A172 (cell line): ENCODE measurements around the gene GRAMD1A. TPM values are rescaled to one million over a fixed set of nuclear protein-coding genes. Genes with fewer than 3 reads are reported as not detected.
A peak's percentile ranks its signal among the peaks of the same experiment; 100 is the strongest.
"Not testable (repeated sequence)": the region's sequence is repeated elsewhere in the genome, so short reads cannot be mapped to it uniquely, and the experiment has no call there.

ENCODE experiments used
- DNase-seq: peaks from one replicate; pipeline ENCODE4 v3.0.0-alpha.2; 2015; ENCODE audit warnings: low spot score
- total RNA-seq: library from RNA; depleted of rRNA; stranded (reverse); fragments of >200 nt; shearing (Covaris generic); gene quantifications from 2 replicates; pipeline ENCODE4 v1.2.3, GENCODE V29; 2014

The GRAMD1A gene
- total RNA-seq, 1 experiment from 2014 or later, result 26.9 TPM

DNA sequence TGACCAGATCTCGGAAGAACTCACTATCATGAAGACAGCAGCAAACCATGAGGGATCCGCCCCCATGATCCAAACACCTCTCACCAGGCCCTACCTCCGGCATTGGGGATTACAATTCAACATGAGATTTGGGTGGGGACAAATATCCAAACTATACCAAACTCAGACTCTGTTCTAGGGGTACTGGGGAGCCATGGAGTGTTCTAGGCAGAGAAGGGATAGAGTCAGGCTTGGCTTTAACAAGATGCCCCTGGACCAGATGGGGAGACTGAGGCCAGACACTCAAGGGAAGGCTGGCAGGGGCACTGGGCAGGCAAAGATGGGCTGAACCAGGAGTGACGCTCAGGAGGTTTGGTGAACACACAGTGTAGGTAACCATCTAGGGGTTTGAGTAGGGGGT lies 18.3 kb downstream of the GRAMD1A start:
- DNase-seq, result no peak

DNA sequence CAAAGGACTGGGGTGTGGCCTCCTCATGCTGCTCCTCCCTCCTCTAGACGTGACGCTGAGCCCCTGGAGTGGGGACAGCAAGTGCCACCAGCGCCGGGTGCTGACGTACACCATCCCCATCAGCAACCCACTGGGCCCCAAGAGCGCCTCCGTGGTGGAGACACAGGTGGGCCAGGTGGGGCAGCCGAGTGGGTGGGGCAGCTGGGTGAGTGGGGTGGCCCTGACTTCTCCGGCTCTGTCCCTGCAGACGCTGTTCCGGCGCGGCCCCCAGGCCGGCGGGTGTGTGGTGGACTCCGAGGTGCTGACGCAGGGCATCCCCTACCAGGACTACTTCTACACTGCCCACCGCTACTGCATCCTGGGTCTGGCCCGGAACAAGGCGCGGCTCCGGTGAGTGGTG lies 19.0 kb downstream of the GRAMD1A start:
- no peak for DNase-seq

DNA sequence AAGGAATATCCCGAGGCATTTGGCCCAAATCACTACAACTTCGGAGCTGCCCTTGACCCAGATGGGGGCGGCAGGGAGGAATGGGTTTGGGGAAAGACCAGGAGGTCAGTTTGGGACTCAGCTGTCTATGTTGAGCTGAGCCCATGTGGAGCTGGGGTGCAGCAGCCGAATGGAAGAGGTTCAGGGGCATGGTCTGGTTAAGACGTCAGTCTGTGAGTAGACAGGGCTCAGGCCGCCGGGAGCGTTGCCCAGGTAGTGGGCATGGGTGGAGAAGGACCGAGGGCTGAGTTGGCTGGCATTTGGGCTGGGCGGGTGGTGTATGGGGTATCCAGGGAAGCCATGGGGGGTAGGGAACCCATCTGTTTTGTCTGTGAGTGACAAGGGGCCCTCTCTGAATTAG lies 20.9 kb downstream of the GRAMD1A start:
- no peak for DNase-seq

DNA sequence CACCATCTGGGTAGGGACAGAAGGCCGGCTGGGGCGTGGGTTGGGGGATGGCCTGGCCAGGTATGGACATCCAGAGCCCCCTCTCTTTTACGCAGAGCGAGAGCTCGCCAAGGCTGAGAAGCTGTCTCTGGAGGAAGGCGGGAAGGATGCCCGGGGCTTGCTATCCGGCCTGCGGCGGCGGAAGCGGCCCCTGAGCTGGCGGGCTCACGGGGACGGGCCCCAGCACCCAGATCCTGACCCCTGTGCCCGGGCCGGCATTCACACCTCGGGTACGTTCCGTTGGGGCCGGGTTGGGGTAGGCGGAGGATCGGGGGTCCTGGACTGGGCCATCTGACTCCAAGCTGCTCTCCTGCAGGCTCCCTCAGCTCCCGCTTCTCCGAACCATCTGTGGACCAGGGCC lies 21.5 kb downstream of the GRAMD1A start:
- DNase-seq, result no peak

DNA sequence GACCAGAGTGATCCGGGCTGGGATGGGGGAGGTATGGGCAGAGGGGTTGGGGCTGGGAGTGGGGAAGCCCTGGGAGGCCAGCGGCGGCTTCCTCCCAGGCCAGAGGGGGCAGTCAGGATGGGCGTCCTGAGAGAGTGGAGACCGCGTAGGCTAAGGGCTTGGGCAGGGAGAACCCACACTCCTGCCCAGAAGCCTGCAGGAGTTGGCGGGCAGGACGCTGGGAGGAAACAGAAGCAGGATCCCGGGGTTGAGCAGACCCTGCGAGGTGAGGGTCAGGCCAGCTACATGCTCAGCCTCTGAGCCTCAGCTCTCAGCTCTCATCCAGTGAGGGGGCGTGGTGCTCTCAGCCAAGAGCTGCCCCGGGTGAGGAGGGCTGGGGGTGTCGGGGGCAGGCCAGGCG lies 22.3 kb downstream of the GRAMD1A start:
- DNase-seq, result no peak

DNA sequence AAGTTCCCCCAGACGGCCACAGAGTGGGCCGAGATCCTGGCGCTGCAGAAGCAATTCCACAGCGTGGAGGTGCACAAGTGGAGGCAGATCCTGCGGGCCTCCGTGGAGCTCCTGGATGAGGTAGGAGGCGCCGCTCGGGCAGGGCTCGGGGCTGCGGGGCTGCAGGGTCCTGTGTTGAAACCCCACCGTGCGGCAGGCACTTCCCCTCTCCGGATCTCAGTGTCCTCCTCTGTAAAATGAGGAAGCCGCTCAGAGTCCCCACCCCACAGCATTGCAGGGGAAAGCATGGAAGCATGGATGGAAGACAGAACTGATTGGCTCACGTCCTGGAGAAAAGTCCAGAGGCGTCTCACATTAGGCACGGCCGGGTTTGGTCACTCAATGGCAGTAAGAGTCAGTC lies 23.3 kb downstream of the GRAMD1A start:
- no peak for DNase-seq

DNA sequence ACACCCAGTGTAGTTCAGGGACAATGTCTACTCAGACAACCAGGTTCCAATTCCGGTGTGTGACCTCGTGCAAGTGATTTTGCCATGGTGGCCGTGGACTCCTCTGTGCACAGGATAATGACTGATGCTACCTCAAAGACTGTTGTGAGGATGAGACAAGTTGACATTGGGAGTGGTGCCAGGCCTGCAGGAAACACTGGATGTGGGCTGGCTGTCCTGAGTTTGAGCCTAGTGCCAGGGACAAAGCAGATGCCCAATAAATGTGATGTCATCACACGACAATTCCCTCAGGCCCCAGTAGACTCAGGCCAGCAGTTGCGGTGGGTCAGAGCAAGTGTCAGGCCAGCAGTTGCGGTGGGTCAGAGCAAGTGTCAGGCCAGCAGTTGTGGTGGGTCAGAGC lies 24.0 kb downstream of the GRAMD1A start:
- DNase-seq, result no peak

DNA sequence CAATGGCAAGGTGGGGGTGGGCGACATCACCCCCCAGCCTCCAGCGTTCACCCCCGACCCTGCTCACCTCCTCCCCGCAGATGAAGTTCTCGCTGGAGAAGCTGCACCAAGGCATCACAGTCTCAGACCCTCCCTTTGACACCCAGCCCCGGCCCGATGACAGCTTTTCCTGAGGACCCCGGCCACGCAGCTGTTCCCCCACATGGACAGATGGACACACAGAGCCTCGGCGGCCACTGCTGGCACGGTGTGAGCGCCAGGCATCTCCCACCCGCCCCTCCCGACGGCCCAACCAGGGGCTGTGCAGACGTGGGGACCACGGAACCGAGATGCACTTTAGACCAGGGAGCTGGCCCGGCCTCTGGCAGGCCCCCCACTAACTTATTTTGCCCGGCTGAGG lies 25.8 kb downstream of the GRAMD1A start:
- no peak for DNase-seq

DNA sequence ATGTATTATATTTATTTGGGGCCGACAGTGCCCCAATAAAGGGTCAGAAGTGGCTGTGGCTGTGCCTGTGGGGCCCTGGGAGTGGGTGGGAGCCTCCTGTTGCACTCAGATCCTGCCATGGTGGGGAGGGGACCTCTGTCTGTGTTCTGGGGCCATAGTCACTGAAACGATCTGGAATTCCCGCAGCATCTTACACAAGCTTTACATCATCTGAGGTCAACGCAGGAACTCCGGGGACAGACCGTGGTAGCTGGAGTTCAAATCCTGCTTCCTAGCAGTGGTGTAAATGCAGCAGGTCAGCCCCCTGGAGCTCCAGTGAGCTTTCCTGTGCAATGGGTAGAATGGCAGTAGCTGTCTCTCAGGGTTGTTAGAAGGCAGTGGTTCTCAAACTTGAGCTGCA lies 26.3 kb downstream of the GRAMD1A start:
- DNase-seq, result no peak

DNA sequence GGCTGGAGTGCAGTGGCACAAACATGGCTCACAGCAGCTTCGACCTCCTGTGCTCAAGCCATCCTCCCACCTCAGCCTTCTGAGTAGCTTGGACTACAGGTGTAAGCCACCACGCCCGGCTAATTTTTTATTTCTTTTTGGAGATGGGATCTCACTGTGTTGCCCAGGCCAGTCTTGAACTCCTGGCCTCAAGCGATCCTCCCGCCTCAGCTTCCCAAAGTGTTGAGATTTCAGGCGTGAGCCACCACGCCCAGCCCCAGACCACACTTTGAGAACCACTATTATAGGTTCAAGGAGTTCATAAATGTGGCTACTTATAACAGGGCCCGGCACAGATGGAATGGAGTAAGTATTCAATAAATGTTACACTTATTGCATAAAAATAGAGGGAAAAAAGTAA lies 26.9 kb downstream of the GRAMD1A start:
- no peak for DNase-seq

DNA sequence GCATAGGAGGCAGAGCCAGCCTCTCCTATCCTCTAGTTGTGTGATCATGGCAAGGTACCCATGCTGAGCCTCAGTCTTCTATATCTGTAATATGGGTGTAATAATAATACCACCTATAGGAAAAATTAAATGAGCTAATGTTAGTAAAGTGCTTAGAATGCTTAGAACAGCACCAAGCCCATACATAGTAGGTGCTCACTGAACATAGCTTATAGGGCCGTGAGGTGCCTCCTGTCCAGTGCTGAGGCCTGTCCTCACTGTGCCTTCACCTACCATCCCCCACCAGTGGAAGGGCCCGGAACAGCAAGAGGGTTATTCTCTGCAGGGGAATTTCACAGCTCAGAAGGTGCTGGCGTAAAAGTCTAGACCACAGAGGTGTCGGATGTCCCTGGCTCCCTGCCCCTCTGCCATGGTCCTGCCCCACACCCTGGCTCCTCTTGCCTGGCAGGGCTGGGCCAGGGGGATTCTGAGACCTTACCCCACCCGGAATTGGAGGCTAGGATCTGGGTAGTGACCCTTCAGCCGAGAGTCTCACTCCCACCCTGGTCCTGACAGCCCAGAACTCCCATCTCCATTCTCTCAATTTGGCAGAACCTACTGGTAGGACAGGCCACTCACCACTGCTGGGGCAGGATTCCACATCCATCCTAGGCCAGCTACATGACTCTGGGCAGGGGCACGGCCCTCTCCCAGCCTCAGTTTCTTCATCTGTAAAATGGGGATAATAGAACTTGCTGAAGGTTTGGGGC lies 27.9 kb downstream of the GRAMD1A start:
- no peak for DNase-seq

DNA sequence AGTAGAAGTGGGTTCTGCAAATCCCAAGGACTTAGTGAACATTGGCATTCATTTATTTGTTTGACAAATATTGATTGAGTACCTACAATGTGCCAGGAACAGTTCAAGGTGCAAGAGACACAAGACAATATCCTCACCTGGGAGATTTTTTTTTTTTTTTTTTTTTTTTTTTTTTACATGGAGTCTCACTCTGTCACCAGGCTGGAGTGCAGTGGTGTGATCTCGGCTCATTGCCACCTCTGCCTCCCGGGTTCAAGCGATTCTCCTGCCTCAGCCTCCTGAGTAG lies 28.4 kb downstream of the GRAMD1A start:
- not testable (repeated sequence) for DNase-seq

DNA sequence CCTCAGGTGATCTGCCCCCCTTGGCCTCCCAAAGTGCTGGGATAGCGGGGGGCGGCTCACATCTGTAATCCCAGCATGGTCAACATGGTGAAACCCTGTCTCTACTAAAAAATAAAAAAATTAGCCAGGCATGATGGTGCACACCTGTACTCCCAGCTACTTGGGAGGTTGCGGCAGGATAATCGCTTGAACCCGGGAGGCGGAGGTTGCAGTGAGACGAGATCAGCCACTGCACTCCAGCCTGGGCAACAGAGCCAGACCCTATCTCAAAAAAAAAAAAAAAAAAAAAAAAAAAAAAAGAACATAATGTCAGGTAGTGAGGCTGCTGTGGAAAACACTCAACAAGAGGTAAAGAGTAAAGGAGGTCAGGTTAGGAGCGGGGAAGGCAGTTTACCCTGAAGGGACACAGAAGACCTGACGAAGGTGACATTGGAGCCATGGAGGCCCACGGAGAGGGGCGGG lies 29.2 kb downstream of the GRAMD1A start:
- DNase-seq, result not testable (repeated sequence)

DNA sequence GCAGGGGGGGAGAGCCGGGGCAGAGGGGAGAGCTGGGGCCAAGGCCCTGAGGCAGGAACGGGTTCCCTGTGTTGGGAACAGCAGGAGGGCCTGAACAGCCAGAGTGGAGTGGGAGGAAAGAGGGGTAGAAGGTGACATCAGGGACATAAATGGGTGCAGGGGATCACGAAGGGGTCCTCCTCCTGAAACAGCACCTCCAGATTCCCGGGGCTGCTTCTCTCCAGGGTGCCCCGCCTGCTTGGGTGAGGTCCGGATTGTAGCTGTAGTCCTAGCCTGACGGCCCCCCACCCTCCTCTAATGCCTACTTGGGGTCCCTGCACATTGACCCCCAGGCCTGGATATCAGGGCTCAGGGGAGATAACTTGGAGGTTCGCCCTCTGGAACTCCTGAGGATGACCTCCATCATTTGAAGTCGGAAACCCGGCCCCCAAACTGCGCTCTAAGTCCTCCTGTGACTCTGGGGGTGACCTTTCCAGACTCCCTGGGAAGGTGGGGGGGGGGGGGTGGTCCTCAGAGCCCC lies 29.7 kb downstream of the GRAMD1A start:
- DNase-seq, result peak; percentile 21

DNA sequence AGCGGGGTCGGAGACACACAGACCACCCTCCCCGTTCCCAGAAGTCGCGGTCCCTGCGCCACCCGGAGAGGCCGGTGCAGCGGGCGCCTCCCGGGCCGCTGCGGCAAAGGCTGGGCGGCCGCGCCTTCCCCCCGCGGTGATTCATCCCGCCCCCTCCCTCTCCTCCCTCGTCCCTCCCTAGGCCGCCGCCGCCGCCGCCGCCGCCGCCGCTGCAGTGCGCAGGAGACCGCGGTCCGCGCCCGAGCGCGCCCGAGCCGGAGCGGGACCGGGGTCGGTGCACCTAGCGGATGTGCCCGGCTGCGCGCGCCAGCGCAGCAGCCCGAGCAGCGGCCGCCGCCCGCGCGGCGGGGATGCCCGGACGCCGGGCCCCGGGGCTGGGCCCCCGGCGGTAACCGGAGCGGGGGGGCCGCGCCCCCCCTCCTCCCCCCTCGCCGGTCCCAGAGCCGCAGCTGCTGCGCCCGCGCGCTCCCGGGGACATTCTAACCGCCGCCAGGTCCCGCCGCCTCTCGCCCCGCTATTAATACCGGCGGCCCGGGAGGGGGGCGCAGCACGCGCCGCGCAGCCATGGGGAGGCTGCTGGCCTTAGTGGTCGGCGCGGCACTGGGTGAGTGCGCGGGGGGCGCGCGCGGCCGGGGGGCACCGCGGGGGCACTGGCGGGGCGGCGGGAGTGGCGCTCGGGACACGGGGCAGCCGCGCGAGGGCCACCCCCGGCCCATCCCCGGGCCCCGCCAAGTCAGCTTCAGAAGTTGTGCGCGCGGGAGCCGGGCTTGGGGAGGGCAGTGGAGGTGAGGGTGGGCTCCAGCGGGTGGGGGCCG lies 30.3 kb downstream of the GRAMD1A start, which contains the start of gene SCN1B:
Gene SCN1B (plus strand): TSS at position 214 of the 815 bp plus-strand sequence. CDS start 351 bp downstream, at position 565.
- DNase-seq, result peak; percentile 59

DNA sequence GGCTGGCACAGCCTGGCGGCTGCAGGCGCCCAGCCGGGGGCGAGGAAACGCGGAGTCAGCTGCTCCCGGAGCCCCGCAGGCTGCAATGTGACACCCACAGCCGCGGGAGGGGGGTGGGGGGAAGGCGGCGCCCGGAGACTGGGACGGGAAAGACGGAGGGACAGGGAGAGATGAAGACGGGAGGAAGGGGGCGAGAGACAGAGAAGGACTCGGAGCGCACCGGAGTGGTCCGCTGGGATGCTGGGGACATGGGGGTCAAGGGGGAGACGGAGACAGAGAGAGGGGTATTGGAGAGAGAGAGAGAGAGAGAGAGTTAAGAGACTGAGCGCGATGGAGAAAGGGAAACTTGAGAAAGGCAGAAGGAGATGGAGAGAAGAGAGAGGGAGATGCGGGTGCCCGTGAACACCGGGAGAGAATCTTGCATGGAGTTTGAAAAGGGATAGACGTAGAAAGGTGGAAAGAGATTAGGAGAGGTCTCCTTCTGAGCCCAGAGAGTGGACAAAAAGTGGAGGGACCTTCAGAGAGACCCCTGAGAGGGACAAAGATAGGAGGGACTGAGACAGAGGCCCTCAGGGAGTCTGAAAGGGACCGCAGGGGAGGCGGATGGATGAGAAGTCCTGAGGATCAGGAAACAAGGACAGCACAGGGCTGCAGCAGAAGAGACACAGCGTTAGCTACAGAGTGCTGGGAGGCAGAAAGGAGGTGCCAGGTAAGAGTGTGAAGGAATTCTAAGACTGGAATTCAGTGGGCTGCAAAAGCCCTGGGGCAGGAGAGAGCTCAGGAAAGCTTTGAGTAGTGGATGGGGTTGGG lies 31.2 kb downstream of the GRAMD1A start:
- DNase-seq, result peak; percentile 13

DNA sequence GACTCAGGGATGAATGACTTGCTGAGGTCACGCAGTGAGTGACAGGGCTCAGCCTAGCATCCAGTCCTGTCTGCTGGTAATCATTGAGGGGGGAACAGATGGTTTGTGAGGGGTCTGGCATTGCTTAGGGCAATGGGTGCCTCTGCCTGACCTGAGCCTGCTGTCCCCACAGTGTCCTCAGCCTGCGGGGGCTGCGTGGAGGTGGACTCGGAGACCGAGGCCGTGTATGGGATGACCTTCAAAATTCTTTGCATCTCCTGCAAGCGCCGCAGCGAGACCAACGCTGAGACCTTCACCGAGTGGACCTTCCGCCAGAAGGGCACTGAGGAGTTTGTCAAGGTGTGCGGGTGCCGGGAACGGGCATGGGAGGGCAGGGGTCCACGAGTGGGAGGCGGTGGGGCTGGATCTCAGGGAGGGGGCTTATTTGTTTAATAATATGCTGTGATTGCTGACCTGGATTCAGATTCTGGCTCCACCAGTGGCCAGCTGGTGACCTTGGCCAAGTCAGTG lies 32.3 kb downstream of the GRAMD1A start:
- DNase-seq, result no peak

DNA sequence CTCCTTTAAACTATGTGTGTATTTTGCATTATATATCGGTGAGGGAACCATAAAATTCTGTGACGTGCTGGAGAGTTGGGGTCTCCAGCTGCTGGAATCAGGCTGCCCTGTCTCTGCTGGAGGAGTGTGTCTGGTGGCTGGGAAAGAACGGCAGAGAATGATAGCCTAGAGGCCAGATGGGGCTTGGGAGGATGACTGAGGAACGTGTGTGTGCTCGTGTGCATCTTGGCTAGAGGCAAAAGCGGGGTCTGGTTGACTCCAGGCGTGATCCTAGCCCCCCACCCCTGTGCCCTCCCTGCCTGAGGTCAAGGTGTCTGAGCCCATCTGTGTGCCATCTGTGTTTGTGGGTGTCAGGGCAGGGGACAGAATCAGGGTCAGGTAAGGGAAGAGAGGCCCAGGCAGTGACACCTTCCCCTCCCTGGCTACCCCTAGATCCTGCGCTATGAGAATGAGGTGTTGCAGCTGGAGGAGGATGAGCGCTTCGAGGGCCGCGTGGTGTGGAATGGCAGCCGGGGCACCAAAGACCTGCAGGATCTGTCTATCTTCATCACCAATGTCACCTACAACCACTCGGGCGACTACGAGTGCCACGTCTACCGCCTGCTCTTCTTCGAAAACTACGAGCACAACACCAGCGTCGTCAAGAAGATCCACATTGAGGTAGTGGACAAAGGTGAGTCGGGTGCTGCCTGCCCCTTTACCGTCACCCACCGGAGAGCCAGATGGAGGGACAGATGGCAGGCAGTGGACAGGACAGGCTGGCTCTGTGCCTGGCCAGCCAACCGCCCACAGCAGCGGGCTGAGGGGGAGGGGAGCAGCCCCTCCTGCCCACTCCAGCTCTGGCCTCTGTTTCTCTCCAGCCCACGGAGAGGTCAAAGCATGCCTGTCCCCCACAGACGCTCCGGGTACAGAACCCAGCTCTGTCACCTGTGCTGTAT lies 33.2 kb downstream of the GRAMD1A start:
- DNase-seq, result no peak

DNA sequence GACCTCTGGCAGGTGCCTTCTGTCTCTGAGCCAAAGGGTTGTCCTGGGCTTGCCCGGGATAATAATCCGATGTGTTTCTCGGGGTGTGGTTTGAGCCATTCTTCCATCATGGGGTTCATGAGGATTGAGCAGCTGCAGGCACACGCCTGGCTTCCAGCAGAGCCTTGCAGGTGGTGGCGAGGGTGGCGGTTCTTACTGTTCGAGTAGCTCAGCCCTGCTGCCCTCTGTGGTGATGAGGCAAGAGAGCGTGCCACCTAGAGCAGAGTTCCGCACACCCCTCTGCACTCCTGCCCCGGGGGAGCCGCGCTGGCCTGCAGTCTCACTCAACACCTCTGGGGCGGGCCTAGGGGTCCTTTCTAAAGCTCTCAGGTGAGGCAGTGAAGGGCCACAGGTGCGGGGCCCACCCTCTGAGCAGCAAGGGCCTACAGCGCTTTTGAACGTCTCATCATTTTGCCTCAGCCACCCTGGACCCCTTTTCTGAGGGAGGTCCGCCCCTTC lies 33.9 kb downstream of the GRAMD1A start:
- DNase-seq, result no peak

DNA sequence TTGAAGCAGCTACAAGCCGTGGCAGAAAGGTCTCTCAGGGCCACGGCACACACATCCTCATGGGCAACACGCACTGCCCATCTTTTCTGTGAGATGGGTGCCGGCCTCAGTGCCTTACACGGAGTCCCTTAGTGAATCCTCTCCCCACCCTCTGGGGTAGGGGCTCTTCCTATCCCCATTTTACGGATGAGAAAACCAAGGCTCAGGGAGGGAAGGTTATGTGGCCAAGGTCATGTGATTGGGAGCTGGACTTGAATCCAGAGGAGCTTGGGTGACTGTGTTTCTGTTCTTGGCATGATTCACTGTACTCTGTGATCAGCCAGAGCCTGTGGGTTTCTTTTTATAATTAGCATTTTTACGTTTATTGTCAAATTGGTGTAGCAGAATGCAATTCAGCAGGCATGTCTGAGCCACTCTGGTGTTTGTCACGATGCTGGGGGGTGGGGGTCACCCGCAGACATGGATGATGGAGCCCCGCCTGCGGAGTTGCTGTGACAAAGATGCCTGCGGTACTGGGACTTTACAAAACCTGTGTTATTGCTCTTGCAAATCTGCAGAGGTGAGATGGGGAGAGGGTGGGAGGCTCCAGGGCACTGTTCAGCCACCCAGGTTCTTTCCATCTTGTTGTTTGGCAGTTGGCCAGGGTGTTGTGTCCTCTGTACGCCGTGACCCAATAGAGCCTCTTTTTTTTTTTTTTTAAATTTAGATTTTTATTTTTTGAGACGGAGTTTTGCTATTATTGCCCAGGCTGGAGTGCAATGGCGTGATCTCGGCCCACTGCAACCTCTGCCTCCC lies 34.7 kb downstream of the GRAMD1A start:
- no peak for DNase-seq
